NCI-H2227 (cell line): ENCODE results near the gene SF3B4.
"Not testable (repeated sequence)": the region's sequence is repeated elsewhere in the genome, so short reads cannot be mapped to it uniquely, and the experiment has no call there.

Experiments
- DNase-seq: peaks from one replicate; lab custom pipeline; 2025; ENCODE audit not compliant: unreplicated experiment; lab: John Stamatoyannopoulos, UW

SF3B4 gene

GRCh38 chr1:149888999-149889289, 38.7 kb downstream of the SF3B4 start:
- peak; percentile 54 for DNase-seq

GRCh38 chr1:149888247-149888998, 39.2 kb downstream of the SF3B4 start:
- DNase-seq, result peak; percentile 91

GRCh38 chr1:149887456-149888246, 40.0 kb downstream of the SF3B4 start:
- DNase-seq, result peak; percentile 97

GRCh38 chr1:149887196-149887455, 40.5 kb downstream of the SF3B4 start:
- not testable (repeated sequence) for DNase-seq

GRCh38 chr1:149886396-149887195, 41.0 kb downstream of the SF3B4 start:
- peak; percentile 98 for DNase-seq

GRCh38 chr1:149886121-149886395, 41.5 kb downstream of the SF3B4 start:
- not testable (repeated sequence) for DNase-seq

- DNase-seq, result peak; percentile 83
Measured at GRCh38 chr1:149885339-149886120, 42.1 kb downstream of the SF3B4 start.

- peak; percentile 61 for DNase-seq
Measured at GRCh38 chr1:149884433-149885338, 42.9 kb downstream of the SF3B4 start.

- no peak for DNase-seq
Measured at GRCh38 chr1:149883598-149884247, 43.9 kb downstream of the SF3B4 start.

- DNase-seq, result no peak
Measured at GRCh38 chr1:149881876-149882275, 45.7 kb downstream of the SF3B4 start.

GRCh38 chr1:149879556-149879955, 48.0 kb downstream of the SF3B4 start:
- DNase-seq, result no peak

- no peak for DNase-seq
Measured at GRCh38 chr1:149877211-149877946, 50.2 kb downstream of the SF3B4 start.
